Left hindlimb (tissue), 1 donor: Measurements from ENCODE around the gene LAMP5.

Experiments used
- DNase-seq: peaks from one replicate; pipeline ENCODE4 v3.0.0-alpha.2; 2018

Gene LAMP5

DNA sequence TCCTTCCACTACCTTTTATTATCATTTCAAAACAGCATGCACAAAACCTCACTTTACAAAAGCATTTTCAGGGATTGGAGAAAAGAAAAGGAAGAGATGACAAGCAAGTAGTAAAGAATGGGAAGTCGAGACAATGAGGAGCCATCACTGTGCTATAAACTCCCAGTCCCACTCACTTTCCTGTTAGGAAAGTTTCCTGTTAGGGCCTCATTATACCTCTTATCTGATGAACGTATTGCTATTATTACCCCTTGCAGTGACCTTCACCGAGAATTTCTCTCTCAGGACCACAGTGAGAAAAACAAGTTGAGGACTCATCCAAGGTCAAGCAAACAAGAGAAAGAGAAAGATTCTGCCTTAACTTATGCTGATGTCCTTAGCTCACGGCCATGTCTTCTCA lies 28.8 kb downstream of the LAMP5 start:
- no peak for DNase-seq

DNA sequence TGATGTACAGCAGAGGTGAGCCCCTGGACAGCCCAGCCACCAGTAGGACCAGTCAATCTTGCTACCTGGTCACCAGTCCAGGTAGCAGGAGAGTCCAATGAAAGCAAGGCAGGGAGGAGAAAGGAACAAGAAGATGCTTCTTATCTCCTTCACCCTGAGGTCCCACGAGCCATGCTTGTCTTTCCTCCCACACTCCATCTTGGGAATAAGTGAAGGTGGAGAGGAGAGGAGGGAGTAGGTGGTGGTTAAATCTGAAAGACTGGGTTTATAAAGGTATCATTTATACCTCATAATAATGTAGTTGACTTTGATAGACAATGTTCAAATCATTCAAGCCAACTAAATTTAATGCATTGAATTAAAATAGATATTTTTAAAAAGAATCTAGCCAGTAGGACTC lies 35.9 kb downstream of the LAMP5 start:
- DNase-seq = no peak

DNA sequence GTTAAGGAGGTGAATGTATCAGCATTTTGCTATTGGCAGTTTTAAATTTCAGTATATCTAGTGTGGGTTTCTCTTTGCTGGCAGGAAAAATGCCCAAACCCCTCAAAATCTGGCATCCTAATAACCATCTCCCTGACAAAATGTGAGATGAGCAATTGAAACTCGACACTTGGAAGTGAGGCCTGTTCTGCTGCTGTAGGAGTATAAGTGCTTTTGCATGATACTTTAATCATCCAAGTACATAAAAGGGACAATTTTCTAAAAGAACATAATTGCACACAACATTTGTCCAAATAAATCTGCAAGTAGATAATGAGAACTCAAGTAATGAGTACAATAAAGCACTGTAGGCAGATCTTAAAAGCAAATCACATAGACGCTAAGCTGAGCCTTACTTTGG lies 36.5 kb downstream of the LAMP5 start:
- no peak for DNase-seq

DNA sequence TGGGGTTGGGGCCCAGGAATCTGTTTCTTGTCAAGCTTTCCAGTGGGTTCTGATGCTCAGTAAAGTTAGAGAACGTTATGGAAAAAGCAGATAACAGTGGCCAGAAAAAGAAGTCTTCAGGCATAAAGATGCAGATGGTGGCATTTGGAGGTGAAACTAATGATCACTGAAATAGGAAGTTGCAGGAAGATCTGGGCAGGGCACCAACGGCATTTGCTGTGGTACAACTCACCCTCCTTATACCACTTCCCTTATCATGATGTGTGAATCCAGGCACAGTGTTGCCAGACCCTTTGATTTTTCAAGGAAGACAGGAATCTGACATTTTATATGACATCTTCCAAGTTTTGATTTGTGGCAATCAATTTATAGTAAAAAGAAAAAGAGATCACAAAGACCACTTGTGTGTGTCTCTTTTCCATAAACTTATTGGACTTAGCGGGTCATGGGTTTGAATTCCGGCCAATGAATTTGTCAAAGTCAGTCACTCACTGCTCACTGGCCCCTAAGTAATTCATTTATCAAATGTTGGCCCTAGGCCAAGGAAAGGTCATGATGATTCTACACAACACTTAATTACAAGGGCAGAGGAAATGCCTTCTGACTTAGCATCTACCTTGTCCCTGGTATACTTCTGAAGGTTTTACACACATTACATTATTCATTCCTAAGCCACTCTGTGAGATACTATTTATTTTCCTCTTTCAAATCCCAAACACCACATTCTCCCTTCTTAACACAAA lies 37.6 kb downstream of the LAMP5 start:
- no peak for DNase-seq

DNA sequence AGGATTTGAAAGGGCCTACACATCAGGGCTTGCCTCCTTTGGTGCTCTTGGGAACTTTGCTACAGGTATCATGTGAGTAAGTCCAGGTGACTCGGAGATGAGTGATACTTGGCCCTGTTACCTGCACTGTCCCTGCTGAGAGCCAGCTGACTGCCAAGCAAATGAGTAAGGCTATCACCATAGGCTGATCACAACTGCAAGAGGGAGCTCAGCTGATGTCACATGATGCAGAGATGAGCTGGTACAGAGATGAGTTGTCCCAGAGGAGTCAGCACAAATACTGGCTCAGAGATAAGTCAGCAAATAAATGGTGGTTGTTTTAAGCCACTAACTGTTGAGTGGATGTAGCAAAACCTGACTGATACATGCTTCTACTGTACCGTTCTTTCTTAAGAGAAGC lies 41.4 kb downstream of the LAMP5 start:
- no peak for DNase-seq

DNA sequence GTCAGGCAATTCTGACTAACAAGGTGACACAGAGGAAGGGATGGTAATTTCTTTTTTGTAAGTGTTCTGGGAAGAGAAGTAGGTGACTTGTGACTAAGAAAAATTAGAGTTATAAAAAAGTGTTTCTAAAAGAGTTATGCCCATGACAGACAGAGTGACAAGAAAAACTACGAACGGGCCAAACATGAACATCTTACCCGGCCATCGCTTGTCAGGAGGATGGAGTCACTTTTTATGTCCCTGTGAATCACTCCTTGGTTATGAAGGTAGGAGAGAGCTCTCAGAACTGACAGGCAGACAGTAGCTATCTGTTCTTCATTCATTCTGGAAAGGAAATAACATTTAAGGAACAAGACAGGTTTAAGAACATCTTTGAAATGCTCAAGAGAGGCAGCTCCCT lies 43.0 kb downstream of the LAMP5 start:
- DNase-seq = no peak

DNA sequence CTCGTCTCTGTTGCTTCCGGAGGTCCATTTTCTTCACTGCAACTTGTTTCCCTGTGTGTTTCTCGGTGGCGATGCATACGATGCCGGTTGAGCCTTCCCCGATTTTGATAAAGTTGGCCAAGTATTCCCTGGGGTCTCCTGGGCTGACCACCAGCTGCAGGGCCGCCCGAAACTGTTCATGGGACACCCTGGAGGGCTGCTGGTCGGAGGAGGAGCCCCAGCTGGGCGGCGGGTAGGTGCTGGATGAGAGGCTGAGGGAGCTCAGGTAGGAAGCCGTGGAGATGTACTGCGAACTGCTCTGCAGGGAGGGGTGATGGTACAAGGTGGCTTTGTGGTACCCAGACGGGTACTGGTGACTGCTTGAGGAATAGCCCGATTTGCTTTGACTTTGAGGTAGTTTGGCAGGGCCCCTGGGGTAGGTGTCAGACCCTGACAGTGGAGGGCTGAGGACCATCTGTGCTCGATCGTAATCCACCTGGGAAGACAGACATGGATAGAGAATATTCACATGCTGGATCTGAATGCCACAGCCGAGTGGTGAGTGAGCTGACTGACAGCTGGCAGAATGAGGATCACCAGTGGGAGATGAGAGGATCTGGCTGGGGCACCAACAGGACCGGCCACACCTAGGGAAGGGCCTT lies 51.6 kb downstream of the LAMP5 start:
- DNase-seq = no peak

DNA sequence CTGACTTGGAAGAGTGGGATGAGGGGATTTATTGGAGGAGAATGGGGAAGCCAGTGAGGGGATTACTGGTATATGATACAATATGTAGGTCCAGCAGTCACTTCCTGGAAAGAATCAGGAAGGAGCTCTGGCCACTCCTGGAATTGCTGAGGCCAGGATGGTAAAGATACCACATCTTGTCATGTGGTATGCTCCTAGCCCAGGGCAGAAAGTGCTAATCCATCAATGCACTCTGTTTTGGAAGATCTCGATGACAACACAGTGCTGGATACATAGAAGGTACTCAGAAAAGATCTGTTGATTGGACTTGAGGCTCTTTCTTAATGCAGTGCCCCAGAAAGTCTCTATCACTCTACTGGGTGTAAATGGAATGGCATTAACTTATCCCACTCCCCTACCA lies 52.6 kb downstream of the LAMP5 start:
- no peak for DNase-seq

DNA sequence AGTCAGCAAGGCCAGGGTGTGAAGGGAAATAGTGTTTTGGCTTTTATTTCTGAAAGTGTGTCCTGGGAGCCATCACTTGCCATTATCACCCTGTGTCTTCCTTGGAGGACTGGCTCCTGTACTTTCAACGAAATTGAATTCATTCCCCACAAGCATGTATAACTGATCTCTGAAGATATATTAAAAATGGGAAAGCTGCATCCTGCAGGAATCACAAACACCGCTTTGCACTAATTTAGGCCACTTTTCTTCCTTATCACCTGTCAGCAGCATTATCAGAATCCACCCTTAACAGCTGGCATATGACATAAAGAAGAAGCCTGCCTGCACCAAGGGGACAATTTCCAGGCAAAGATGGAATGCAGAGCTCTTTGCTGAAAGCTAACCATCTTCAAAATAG lies 56.2 kb downstream of the LAMP5 start:
- no peak for DNase-seq

DNA sequence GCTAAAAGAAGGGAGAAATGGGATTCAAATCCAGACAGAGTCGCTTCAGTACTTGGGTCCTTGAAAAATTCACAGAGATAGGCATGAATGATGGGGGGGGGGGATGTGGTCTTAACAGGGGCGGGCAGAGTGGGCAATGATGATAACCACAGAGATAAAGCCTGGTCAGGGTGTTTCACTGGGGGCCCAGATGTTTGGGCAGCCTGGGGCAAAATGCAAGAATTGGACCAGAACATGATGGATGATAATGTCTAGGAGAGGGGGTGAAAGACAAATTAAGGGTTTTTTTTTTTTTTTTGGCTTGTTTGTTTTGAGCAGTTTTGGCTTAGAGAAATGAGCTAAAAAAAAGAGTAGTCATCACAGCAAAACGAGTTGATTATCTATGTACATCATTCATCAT lies 57.4 kb downstream of the LAMP5 start:
- no peak for DNase-seq

DNA sequence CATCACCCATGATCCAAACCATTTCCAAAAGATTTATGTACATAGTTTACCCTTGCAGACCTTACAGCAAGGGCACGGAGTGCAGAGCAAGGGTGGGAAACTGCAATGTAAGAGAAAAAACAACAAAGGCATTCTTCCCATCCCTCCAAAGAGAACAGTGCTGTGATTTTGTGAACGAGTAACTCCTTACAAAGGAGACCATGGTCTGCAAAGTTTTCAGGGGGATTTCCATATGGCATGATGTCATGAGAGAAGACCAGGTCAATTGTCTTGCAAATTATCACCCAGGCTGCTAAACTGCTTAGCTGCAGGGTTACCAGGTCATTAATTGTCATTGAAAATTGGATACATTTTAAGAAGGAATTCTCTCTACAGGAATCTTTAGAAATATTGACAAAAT lies 58.3 kb downstream of the LAMP5 start:
- DNase-seq = no peak

DNA sequence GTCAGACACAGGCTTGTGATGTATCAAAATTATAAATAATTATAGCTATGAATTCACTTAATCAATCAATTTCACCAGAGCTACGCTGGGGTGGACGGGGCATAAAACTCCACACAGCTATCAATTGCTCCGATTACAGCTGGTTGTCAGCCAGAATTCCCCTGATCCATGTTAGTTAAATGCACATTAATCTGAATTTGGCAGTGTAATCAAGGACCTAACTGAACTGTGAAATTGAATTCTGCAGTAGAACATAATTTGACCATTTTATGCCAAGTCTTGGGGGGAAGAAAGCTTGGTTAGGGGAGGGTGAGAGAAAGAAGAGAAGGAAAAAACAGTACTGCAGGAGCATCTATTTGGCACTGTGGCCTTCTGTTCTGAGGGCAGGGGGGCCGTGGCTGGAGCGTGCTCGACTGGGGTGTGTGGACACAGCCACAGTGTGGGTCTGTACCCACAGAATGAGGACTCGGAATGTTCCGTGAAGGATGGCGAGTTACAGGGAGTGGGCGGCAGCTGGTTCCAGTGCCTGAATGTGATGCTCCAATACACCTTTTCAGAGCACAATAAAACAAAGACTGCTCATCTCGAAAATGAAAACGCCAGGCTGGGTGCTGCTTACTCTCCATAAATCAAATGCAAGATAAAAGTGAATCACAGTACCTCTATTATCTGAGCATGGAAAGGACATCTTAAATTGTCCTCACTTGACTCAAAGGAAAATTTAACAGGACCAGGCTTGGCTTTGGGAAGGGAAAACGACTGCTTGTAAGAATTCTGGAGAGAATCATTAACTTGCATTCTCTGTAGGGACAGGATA lies 59.2 kb downstream of the LAMP5 start:
- no peak for DNase-seq

DNA sequence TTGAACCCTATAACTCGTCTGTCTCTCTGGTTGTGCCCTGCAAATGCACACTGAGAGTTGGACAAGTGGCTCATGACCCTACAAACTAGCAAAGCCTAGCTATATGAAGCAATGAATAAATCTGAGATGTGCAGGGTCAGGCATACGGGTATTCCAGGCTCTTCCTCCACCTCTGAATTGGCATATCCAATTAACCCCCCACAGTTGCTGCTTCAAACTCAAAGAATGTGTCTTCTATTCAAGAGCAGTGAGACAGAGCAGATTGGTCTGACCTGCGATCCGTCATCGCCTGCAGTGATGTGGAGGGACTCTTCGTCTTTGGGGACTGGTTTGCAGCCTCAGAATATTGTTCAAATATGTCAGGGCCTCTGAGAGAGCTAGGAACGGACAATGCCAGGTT lies 59.8 kb downstream of the LAMP5 start:
- no peak for DNase-seq

DNA sequence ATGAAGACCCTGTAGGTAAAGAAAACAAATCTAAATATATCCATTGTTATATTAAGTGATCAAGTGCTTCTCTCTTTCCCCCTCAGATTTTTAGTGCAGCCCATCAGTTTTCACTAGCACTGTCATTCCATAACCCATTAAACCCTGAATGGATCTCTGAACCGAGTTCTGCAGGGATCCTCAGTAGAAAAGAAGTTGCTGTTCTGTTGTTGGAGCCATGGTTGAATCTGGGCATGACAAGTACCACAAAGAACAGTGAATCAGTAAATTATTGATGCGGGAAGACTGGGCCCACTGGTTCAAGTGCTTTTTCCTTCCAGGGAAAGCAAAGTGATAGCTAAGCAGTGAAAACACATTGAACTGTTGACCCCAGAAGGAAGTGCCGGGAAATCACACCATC lies 60.4 kb downstream of the LAMP5 start:
- DNase-seq = no peak

DNA sequence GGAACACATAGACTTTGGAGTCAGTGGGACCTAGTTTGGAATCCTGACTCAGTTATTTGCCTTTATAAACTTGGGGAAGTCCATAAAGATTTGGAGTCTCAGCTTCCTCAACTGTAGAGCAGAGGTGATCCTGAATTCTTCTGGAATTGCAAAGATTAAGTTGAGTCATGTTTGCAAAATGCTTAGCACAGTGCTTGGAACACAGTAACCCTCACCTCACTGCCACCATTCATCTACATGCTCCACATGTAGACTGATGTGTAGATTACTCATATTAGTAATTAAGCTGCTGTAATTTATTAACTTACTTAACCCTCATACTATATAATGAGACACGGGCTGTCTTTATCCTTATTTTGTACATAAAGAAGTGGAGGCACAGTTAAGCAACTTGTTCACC lies 61.4 kb downstream of the LAMP5 start:
- no peak for DNase-seq

DNA sequence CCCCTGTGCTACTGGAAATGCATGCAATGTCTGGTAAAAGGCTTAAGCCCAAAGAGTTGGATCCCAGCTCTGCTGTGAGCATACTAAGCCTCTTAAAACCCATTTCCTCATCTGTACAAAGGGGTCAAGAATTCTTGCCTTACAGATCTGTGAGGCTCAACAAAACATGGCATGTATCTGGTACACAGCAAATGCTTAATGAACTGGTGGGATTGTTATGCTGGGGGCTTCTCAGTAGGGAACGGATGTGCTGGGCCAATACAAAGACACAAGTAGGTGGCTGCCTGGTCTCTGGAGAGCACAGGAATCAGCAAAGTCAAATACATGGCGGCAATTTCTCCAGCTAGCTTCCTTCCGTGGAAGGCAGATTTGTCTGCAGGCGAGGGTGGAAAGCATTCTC lies 62.3 kb downstream of the LAMP5 start:
- DNase-seq = no peak

DNA sequence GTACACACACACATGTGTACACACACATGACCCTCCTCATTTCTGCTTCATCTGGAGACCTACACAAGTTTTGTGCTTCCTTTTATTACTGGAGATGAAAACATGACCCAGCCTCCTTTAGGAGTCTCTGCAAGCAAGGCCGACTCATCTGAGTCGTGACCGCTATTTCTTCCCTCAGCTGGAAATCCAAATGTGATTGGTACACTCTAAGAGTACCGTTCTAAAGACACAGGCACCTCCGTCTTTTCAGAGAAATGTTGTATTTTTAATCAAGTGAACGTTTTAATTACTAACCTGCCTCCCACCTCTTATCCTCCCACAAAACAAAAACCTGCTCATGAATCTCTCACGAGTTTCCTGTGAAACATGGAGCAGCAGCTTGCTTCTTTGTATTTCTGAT lies 63.0 kb downstream of the LAMP5 start:
- no peak for DNase-seq

DNA sequence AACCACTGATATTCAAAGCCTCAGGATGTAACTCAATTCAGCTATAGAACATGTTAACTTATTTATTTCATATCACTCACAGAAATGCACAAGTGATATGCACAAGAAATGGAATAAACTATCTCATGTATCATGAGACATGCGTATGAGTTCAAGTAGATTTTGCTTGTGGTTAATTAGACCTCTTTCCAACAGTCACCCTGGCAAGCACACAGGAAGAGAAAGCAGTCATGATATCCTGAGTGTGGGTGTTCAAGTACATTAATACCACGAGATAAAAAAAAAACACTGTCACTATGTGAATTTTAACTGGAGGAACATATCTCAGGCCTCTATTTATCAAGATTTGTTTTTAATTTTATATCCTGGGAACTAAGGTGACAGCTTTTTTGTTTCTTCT lies 64.2 kb downstream of the LAMP5 start:
- no peak for DNase-seq
